Breast epithelium (tissue), 4 donors: Measurements from ENCODE around the gene DPEP3. TPM values are rescaled to one million over a fixed set of nuclear protein-coding genes. Genes with fewer than 3 reads are reported as not detected.

Experiments
- DNase-seq, 2 donors: peaks; one replicate each; pipeline ENCODE4 v3.0.0-alpha.2; 2019; ENCODE audit warnings: low spot score in 2 of 2
- H3K27ac ChIP-seq, 2 donors: fragments of 200-600 bp; sonication (generic) in 1 of 2; one replicate each; pipeline ENCODE4 v1.5.1; 2016 to 2019; ENCODE audit warnings: mild to moderate bottlenecking in 1 of 2
- H3K27me3 ChIP-seq, 2 donors: fragments of 200-600 bp; sonication (generic) in 1 of 2; one replicate each; pipeline versions ENCODE4 v1.5.1 to v1.6.0; 2017 to 2019; ENCODE audit warnings: control low read depth in 1 of 2, mild to moderate bottlenecking in 1 of 2
- H3K36me3 ChIP-seq: fragments of 200-600 bp; one replicate; pipeline ENCODE4 v1.5.1; 2019
- H3K4me1 ChIP-seq, 2 donors: fragments of 200-600 bp; sonication (generic); one replicate each; pipeline ENCODE4 v1.5.1; 2016 to 2019; ENCODE audit warnings: control low read depth in 1 of 2
- H3K4me3 ChIP-seq, 3 donors: fragments of 200-600 bp; sonication (generic); 1 replicate in 2 of 3; 2 replicates in 1 of 3; pipeline ENCODE4 v1.5.1; 2016 to 2019; ENCODE audit warnings: mild to moderate bottlenecking in 3 of 3, moderate library complexity in 2 of 3
- H3K9me3 ChIP-seq, 2 donors: fragments of 200-600 bp; sonication (generic) in 1 of 2; one replicate each; pipeline ENCODE4 v1.5.1; 2016 to 2019; ENCODE audit warnings: control low read depth in 1 of 2
- POLR2A ChIP-seq: fragments of 450-650 bp; IDR thresholded peaks from one replicate; pipeline ENCODE4 v1.6.1; 2016; ENCODE audit warnings: antibody characterized with exemption, mild to moderate bottlenecking, moderate library complexity
- POLR2AphosphoS5 ChIP-seq, 3 donors: sonication (generic); formaldehyde crosslinking; IDR thresholded peaks; one replicate each; pipeline ENCODE4 v1.6.1; 2017; ENCODE audit warnings: antibody characterized with exemption in 3 of 3
- intact Hi-C: fragments of 100-400 bp; cut with DNase I; formaldehyde crosslinking; loops from one replicate; pipeline ENCODE4 v1.15.1; 2023; ENCODE audit warnings: low total_unique reads
- total RNA-seq, 3 donors: library from RNA; depleted of rRNA; stranded (reverse); fragments of >200 nt; gene quantifications; one replicate each; pipeline ENCODE4 v1.1.0, GENCODE V29; 2016
- TF ChIP-seq, protein P1 (sequence below), 3 donors: fragments of 450-650 bp; IDR thresholded peaks; one replicate each; pipeline ENCODE4 v1.5.1; 2016 to 2017; ENCODE audit warnings: antibody characterized with exemption in 3 of 3, mild to moderate bottlenecking in 3 of 3, moderate library complexity in 3 of 3

DPEP3 gene
- total RNA-seq, 3 donors from 2014 or later, result 0.29 TPM; not detected in 2

- intact Hi-C loops, result no loop called here
- Histone ChIP-seq H3K27ac (peak overlapping the region in 1 of 2 donors; percentile 12), H3K27me3 (no peaks in the 10 kb centered on the region), H3K4me1 (peaks cover 0 to 8% of the 10 kb centered on the region in 2 donors), H3K4me3 (no peak overlapping the region), H3K9me3 (no peaks in the 10 kb centered on the region), H3K36me3 (no peaks in the 10 kb centered on the region)
- no peak for DNase-seq
- TF ChIP-seq POLR2AphosphoS5 (IDR thresholded peaks at IDR 0.05) (no peak), POLR2A (no peak)
- TF ChIP-seq, protein P1, sequence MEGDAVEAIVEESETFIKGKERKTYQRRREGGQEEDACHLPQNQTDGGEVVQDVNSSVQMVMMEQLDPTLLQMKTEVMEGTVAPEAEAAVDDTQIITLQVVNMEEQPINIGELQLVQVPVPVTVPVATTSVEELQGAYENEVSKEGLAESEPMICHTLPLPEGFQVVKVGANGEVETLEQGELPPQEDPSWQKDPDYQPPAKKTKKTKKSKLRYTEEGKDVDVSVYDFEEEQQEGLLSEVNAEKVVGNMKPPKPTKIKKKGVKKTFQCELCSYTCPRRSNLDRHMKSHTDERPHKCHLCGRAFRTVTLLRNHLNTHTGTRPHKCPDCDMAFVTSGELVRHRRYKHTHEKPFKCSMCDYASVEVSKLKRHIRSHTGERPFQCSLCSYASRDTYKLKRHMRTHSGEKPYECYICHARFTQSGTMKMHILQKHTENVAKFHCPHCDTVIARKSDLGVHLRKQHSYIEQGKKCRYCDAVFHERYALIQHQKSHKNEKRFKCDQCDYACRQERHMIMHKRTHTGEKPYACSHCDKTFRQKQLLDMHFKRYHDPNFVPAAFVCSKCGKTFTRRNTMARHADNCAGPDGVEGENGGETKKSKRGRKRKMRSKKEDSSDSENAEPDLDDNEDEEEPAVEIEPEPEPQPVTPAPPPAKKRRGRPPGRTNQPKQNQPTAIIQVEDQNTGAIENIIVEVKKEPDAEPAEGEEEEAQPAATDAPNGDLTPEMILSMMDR (IDR thresholded peaks at IDR 0.05), result no peak
These were observed 33.2 kb downstream of the DPEP3 start for GRCh38 chr16:67946966-67947558.

DNA sequence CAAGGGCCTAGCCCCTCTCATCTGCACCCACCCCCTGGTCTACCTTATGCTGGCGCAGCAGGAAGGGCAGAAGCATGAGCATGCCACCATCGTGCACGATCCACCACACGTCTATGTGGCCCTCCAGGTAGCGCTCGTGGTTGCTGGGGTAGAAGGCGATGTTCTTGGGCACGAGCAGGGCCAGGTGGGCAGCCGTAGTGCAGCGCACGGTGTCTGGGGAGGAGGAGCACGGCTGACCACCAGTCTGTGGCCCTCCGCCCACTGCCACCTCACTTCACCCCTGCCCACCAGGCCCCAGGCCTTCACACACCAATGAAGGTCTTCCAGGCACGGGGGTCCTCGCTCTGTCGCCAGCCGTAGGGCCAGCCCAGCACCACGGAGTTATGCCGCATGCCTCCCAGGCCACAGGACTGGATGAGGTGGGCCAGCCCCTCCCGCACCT, 34.1 kb downstream of the DPEP3 start:
- DNase-seq, result no peak
- H3K4me1 ChIP-seq, result peaks cover 0 to 8% of the 10 kb centered on the region in 2 donors
- no peak overlapping the region for H3K4me3 ChIP-seq
- TF ChIP-seq POLR2A, result no peak
- no peak for TF ChIP-seq POLR2AphosphoS5 (IDR thresholded peaks at IDR 0.05)
- TF ChIP-seq, protein P1 (IDR thresholded peaks at IDR 0.05), result no peak
- no peaks in the 10 kb centered on the region for H3K36me3 ChIP-seq
- H3K27ac ChIP-seq, result peak overlapping the region in 1 of 2 donors; percentile 91
- no peaks in the 10 kb centered on the region for H3K27me3 ChIP-seq
- intact Hi-C loops, result no loop called here
- no peaks in the 10 kb centered on the region for H3K9me3 ChIP-seq

DNA sequence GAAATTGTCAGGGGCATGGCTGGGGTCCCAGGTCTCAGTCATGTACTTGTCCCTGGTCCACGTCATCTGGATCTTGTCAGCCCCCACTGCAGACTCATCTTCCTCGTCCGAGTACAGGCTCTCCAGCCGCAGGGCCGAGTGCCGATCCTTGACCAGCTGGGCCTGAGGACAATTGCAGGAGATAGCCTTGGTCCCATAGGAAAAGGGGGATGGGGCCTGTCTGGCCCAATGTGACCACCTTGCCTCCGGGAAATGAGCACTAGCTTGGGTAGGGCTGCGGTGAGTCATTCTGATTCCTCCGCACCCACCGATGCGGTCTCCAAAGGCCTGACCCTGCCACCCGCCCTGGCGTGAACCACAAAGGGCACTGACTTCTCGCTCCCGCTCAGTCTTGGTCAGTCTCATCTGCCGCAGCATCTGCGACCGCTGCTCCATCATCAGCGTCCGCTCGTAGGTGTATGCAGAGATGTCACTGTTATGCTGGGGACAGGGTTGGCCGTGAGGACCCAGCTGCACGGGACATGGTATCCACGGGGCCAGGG, 34.8 kb downstream of the DPEP3 start:
- TF ChIP-seq POLR2AphosphoS5 (IDR thresholded peaks at IDR 0.05), result no peak
- TF ChIP-seq, protein P1 (IDR thresholded peaks at IDR 0.05), result no peak
- no peak for TF ChIP-seq POLR2A
- H3K4me3 ChIP-seq, result no peak overlapping the region
- H3K9me3 ChIP-seq, result no peaks in the 10 kb centered on the region
- intact Hi-C loops, result no loop called here
- peaks cover 0 to 8% of the 10 kb centered on the region in 2 donors for H3K4me1 ChIP-seq
- H3K27me3 ChIP-seq, result no peaks in the 10 kb centered on the region
- H3K36me3 ChIP-seq, result no peaks in the 10 kb centered on the region
- DNase-seq, result no peak
- H3K27ac ChIP-seq, result peak overlapping the region in 1 of 2 donors; percentile 91

DNA sequence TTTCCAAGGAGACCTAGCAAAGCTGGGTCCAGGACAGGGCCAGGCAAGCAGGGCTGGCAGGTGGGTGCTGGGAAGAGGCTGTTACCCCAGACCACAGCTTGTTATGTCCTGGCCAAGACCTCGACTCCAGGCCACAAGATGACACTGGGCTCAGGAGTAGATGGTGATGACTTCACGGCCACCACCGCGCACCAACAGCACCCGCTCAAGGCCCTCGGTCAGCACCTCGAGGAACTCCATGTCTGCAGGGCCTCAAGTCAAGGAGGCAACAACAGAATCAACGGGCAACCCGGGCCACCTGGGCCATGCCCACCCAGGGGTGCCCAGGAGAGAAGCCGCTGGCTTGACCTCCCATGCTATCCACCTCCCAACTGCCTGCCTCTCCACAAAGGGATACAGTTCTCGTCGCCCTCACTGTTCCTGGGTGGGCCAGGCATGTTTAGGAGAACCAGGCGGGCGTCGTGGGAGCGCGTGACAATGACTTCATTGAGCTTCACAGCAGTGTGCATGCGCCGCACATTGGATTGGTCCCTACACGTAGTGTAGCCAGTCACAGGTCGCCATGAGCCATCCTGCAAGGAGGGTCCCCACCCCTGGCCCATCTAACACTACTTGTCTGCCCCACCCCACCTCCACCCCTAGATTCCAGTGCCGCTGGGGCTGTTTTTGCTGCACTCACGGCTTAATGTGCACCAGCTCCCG, 35.5 kb downstream of the DPEP3 start:
- TF ChIP-seq POLR2A, result no peak
- TF ChIP-seq, protein P1 (IDR thresholded peaks at IDR 0.05), result no peak
- no peak for TF ChIP-seq POLR2AphosphoS5 (IDR thresholded peaks at IDR 0.05)
- DNase-seq, result no peak
- H3K4me3 ChIP-seq, result no peak overlapping the region
- no peaks in the 10 kb centered on the region for H3K36me3 ChIP-seq
- peak overlapping the region; percentile 56 to 91 for H3K27ac ChIP-seq
- intact Hi-C loops, result no loop called here
- no peaks in the 10 kb centered on the region for H3K27me3 ChIP-seq
- peaks cover 0 to 8% of the 10 kb centered on the region in 2 donors for H3K4me1 ChIP-seq
- H3K9me3 ChIP-seq, result no peaks in the 10 kb centered on the region
